LNCAP (cell line): ENCODE measurements around the gene ZFP42.

Experiments
- TF ChIP-seq, protein P1 (sequence below): fragments of 450-650 bp; IDR thresholded peaks from 2 replicates; pipeline ENCODE4 v1.5.1; 2017; ENCODE audit warnings: mild to moderate bottlenecking

Gene ZFP42

DNA sequence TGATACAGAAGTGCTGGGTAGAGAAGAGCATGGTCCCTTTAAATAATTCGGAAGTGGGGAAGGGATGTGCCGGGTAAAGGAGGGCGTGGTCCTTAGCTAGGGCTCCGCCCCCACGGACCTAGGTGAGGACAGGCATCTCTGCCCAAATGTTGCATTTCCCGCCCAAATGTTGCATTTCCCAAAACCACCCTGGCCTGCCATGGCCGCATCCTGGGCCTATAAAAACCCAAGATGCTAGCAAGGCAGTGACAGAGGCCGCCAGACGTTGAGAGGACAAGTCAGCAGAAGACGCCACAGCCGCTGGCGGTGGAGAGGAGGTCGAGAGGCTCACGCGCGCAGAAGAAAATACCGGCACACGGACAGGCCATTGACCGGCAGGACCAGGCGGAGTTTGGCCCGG is 46.1 kb downstream of the ZFP42 start:
- TF ChIP-seq, protein P1, sequence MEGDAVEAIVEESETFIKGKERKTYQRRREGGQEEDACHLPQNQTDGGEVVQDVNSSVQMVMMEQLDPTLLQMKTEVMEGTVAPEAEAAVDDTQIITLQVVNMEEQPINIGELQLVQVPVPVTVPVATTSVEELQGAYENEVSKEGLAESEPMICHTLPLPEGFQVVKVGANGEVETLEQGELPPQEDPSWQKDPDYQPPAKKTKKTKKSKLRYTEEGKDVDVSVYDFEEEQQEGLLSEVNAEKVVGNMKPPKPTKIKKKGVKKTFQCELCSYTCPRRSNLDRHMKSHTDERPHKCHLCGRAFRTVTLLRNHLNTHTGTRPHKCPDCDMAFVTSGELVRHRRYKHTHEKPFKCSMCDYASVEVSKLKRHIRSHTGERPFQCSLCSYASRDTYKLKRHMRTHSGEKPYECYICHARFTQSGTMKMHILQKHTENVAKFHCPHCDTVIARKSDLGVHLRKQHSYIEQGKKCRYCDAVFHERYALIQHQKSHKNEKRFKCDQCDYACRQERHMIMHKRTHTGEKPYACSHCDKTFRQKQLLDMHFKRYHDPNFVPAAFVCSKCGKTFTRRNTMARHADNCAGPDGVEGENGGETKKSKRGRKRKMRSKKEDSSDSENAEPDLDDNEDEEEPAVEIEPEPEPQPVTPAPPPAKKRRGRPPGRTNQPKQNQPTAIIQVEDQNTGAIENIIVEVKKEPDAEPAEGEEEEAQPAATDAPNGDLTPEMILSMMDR = no peak

DNA sequence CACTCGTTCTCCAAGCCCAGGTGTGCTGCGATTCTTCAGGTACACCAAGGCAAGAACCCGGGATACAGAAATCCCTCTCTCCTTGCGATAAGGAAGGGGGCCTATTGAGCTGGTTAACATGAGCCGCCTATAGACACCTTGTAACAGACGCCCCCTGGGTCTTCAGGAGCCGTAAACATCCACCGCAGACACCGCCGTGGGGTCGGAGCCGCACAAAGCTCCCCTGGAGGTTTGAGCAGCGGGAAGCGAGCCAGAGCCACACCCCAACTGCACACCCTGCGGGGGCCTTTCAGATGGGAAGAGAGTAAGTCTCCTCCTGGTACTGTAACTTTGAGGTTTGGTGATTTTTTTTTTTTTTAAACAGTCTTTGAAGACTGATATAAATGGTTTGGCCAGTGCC is 46.6 kb downstream of the ZFP42 start:
- TF ChIP-seq, protein P1 = no peak

DNA sequence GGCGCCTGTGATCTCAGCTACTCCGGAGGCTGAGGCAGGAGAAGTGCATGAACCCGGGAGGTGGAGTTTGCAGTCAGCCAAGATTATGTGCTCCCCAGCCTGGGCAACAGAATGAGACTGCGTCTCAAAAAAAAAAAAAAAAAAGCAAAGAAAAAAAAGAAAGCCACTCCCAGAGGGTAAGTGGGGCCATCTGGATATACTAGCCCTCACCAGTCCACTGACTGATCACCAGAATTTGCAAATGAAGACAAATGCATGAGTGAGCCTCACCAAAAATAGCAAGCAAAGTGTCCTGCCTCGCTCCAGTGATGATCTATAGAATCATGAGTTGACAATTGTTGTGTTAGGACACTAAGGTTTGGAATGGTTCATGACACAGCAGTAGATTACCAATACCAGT is 47.6 kb downstream of the ZFP42 start:
- TF ChIP-seq, protein P1 = no peak

DNA sequence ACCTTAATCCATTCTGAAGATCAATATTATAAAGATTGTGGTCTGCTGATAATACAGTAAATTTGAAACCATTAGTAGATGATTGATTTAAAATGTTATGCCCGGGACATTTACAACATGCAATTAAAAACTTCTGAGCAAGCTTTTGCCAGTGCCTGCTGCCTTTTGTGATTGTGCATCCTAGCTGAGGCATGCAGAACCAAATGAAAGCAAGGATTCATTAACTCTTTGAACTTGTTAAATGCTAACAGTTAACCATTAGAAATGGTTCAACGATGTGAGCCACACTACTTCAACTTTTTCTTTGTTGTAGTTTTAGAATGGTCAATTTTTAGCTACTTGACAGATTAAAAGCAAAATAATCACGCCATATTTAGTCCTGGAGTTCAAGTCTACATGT is 51.1 kb downstream of the ZFP42 start:
- TF ChIP-seq, protein P1 = no peak

DNA sequence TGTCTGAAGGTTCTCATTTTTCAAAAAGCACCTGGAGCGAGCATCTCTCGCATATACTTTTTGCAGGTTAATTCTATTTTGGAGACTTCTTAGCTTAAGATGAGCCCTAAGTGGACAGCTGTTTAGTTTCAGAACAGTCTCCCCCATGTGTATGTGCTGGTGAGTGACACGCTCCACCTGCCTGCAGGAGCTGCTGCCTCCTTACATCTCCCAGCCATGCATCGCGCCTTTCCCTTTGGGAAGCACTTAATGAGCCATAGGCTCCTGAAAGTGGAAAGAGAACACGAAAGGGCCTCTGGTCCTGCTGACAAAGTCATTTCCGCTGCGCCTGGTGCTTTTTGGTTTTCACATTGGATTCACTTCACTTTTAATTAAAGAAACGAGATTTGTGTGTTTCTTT is 57.7 kb downstream of the ZFP42 start:
- TF ChIP-seq, protein P1 = no peak
